HK-2 (cell line): ENCODE measurements around the gene BIN2.
"Not testable (repeated sequence)": the region's sequence is repeated elsewhere in the genome, so short reads cannot be mapped to it uniquely, and the experiment has no call there.

ENCODE experiments used
- DNase-seq: peaks from one replicate; pipeline ENCODE4 v3.0.0-alpha.2; 2018; ENCODE audit not compliant: unreplicated experiment

The BIN2 gene

DNA sequence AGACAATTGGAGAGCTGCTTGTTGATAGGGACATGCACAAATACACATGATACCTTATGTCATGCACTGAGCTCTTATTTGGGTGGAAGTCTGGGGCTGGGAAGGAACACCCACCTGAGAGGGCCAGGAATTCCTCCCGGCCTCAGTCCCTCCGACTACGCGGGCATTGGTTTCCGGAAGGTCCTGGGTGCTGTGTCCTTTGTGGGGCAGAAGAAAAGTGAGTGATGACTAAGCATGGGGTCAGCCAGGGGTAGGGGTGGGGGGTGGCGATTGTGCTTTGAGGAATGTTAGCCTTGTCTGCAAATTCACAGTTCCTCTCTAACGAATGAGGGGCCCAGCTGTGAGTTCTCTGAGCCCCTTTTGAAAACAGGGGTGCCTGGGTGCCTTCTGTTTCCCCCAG lies 21.7 kb upstream of the BIN2 start:
- peak; percentile 18 for DNase-seq

GRCh38 chr12:51343201-51343600 lies 19.2 kb upstream of the BIN2 start:
- DNase-seq: no peak

GRCh38 chr12:51342416-51342815 lies 18.4 kb upstream of the BIN2 start:
- DNase-seq: no peak

DNA sequence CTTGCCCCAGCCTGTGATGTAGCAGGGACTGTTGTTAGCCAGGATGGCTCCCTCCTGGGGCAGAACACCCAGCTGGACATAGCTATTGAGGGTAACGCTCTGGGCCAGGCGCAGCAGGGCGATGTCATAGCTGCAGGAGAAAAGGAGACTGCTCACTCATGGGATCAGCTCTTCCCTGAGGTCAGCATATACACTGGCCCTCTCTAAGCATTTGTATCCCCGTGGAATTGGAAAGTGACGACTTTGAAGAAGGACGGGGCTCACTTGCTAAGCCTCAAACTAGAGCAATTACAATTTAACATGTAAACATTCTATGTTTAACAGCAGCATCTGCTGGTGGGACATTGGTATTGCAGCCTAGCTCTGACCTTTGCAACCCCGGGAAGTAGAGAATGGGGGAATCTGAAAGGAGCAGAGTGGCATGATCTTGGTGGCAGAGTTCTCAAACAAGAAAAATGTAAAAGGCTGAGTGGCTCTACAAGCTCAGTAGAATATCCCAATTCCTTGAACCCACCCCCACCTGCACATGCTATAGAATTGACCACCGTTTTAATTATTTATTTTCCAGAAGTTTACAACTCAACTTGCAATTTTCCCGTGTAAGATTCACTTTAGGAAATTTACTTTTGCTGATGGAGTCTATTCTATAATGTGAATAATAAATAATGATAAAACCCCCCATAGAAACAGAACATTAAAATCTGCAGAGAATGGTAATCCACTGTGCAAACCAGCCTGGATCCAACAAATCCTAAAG lies 17.5 kb upstream of the BIN2 start:
- peak; percentile 55 for DNase-seq

DNA sequence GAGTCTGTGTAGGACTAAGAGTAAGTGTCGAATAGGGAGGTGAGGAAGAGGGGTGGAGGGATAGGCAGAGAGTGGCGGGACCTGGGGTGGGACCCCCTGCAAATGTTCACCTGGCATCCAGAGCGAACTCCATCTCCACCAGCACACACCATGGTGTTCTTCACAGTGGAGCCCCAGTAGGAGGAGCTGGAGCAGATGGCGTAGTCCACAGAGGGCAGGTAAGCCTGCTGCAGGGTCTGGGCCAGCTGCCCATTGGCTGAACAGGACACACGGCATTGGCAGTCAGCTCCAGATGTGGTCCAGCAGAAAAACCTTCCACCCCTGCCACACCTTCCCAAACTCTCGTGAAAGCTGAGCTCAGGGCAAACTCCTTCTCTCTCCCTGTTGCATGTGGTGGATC lies 15.8 kb upstream of the BIN2 start:
- DNase-seq: no peak

- not testable (repeated sequence) for DNase-seq
Observed at GRCh38 chr12:51337336-51337735, 13.4 kb upstream of the BIN2 start.

DNA sequence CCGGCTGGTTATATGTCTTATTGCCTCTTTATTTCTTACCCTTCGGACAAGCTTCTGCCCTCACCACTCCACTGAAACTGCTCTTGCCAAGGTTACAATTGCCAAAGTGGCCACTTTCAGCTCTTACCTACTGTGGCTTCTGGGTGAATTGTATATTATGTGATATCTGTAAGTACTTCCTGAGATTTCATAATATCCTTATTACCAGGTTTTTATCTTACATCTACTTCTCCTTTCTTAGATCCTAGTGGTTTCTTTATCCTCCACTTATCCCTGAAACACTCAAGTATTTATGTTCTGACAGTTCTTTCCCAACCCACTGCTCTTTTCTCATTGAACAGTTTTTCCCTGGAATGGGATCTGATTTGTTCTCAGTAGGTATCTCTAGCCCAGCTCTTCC lies 12.0 kb upstream of the BIN2 start:
- DNase-seq: no peak

- DNase-seq: no peak
Observed at GRCh38 chr12:51334764-51335163, 10.8 kb upstream of the BIN2 start.

DNA sequence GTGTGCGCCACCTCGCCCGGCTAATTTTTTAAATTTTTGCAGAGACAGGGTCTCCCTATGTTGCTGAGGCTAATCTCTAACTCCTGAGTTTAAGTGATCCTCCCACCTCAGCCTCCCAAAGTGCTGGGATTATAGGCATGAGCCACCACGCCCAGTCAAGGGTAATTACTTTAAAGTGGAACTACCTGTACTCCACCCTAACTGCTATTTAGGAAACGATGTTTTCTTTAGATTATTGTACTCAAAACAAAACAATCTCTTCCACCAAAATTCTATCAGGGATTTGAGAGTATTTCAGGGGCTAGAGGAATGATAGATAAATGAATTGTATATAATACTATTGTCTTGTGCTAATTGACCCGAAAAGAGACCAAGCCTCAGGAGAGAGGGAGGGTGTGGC lies 9.6 kb upstream of the BIN2 start:
- DNase-seq: no peak

DNA sequence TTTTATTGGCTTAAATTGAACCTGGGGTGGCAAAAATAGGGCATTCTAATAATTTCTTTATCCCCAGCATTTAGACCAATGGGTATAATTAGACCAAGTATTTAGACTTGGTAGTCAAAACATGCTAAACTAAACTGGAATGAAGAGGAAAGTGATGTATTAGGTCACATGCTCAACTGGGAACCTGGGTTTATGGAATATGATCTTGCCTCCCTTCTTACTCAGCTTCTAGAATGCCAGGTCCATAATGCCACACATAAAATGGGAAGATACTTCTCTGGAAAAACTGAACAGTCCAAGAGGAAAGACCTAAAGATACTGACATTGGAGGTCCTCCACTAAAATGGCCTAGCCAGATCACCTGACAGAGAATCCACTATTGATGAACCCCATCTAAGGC lies 6.2 kb upstream of the BIN2 start:
- no peak for DNase-seq

DNA sequence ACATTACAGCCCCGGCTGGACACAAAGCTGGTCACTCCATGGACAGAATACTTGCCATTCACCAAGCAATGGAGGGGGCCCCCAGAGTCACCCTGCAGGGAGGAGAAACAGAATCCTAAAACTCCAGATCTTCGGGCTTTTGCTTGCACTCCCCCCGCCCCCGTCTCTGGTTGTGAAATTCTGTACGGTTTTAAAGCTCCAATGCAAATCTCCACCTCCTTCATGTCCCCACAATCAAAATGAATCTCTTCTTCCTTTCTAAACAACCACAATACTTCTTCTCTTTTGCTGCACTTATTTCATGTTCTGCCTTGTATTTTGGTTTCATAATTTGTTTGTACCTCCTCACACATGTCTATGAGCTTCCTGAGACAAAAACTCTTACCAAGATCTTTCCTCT lies 5.8 kb upstream of the BIN2 start:
- no peak for DNase-seq

DNA sequence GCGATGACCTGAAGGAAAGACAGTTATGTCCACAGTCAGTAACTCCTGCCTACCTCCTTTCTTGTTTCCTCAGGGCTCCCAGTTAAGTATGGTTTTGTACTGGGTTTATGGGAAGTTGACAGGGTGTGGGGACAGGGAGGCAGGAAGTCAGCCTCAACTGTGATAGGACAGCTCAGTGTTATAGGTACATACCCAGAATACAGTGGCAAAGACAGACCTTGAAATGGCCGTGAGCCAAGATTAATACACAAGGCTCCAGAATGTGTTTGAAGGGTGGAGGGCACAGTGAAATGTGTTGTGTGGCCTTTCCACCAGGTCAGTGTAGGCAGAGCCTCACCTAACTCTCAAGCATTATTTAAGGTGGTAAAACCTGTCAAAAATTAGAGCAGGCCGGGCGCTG lies 4.6 kb upstream of the BIN2 start:
- DNase-seq: no peak

- no peak for DNase-seq
Observed at GRCh38 chr12:51326698-51327439, 2.9 kb upstream of the BIN2 start.

DNA sequence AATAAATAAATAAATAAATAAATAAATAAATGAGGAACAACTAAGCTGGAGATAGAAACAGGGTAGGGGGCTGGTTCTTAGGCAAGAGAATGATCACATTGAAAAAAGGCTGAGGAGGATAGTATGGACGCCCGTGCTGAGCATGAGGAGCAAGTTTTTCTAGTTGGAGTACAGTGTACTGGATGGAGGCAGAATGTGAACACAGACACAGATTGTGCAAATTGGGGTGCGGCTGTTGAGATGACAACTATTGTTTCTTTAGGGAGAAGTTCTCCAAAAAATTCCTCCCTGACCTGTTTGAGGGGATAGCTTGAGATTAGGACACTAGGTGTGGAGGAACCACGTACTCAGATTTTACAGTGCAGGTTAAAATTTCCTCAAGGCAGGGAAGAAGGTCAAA lies 979 bp upstream of the BIN2 start:
- DNase-seq: no peak

DNA sequence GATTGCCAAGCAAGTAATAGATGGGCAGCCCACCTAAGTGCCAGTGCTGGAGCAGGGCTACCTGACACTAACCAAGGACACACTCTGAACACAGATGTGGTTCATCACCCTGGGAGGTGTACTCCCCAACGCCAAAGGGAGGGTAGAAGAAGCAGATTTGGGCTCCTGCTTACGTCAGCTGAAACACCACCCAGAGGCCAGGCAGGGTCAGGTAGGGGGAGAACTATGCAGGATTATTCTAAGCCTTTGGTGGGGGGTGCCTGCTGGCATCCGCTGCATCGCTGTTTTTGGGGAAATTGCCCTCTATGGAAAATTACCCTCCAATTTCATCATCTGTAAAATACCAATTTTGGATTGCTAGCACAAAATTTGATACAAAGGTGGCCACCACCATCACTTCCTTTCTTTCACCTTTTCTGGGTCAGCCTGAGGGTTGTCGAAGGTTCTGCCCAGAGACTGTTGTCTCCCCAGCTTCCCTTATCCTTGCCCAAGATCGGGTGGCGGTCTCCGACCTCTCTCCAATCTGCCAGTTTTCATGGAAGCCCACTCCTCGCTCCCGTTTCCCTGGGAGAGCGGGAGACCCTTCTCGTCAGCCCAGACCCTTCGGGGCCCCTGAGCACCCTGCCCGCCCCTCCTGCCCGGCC lies 535 bp downstream of the BIN2 start:
- no peak for DNase-seq

- no peak for DNase-seq
Observed at GRCh38 chr12:51322452-51322851, 1.5 kb downstream of the BIN2 start.

DNA sequence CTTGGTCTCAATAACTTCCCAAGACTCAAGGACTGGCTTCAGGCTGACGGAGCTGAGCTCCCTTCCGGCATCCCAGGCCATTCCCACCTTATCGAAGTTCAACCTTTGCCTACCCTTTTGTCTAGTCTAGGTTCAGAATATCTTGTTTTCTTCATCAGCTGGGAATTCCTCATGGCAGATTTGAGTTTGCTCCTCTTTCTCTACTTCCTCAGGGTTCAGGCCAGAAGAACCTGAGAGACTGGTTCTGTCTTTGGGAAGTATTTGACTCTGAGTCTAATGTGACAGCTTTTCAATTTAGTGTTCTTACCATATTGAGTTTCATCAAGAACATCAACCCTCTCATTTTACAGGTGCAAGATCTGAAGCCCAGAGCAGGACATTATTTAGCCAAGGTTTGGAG lies 2.1 kb downstream of the BIN2 start:
- DNase-seq: no peak

DNA sequence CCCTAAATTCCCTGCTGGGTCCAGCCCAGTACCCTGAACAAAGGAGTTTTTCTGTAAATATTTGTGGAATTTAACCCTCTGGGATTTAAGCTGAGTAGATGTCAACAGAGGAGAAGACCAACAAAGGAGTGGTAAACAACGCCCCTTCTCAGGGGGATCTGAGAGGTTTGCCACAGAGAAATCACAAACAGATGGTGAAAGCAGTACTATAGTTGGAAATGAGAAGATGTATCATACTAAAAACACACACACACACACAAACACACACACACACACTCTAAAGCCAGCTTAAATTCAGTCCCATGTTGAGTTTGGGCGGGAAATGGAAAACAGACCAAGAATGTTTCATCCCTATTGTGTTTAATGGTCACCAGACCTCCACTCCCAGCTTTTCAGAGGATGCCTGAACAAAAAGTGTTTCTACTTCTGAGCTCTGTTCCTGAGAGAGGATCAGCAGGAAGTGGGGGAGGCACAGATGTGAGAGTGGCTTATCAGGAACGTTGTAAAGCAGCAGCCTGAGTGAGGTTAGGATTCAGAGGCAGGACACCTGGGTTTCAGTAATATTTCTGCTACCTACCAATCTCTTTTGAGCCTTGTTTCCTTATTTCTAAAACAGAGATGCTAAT lies 3.2 kb downstream of the BIN2 start:
- no peak for DNase-seq

- no peak for DNase-seq
Observed at GRCh38 chr12:51320311-51320694, 3.7 kb downstream of the BIN2 start.

DNA sequence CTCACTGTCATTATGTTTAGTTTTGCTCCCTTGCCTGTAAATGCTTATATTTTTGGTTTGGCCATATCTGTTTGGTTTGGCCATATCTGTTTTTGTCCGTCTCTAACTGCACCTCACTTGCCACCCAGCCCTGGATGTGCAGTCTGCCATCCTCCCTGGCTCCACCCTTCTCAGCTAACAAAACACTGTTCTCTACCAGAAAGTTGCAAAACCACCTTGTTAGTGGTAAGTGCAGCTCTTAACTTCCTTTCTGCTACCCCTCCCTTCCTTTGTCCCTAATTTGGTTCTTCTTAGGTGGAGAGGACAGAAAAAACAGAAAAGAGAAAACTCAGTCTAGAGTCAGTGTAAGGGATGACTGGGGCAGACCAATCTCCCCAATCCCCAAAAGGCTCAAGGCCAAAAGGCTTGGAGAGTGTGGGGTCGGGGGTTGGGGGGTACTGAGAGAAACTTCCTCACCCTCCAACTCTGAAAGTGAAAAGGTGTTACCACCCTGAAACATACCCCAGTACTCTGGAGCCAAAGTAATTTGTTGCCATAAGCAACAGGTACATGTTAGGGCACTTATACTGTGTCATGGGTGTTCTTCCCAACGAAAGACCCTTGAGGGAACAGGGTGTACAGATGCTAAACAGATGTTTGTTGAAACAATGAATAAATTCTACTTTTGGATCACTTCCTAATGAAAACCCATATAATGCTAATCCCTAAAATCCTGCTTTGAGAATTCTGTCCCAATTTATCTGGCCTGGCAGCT lies 5.0 kb downstream of the BIN2 start:
- DNase-seq: no peak

GRCh38 chr12:51318057-51318806 lies 5.7 kb downstream of the BIN2 start:
- DNase-seq: not testable (repeated sequence)
